ENCODE data around the gene ZFP62.
A peak's percentile ranks its signal among the peaks of the same experiment; 100 is the strongest.
"Not testable (repeated sequence)": the region's sequence is repeated elsewhere in the genome, so short reads cannot be mapped to it uniquely, and the experiment has no call there.

The ZFP62 gene
- 3.8 to 18.0 (median 9.9) reads per million in 18 experiments for total RNA-seq

DNA sequence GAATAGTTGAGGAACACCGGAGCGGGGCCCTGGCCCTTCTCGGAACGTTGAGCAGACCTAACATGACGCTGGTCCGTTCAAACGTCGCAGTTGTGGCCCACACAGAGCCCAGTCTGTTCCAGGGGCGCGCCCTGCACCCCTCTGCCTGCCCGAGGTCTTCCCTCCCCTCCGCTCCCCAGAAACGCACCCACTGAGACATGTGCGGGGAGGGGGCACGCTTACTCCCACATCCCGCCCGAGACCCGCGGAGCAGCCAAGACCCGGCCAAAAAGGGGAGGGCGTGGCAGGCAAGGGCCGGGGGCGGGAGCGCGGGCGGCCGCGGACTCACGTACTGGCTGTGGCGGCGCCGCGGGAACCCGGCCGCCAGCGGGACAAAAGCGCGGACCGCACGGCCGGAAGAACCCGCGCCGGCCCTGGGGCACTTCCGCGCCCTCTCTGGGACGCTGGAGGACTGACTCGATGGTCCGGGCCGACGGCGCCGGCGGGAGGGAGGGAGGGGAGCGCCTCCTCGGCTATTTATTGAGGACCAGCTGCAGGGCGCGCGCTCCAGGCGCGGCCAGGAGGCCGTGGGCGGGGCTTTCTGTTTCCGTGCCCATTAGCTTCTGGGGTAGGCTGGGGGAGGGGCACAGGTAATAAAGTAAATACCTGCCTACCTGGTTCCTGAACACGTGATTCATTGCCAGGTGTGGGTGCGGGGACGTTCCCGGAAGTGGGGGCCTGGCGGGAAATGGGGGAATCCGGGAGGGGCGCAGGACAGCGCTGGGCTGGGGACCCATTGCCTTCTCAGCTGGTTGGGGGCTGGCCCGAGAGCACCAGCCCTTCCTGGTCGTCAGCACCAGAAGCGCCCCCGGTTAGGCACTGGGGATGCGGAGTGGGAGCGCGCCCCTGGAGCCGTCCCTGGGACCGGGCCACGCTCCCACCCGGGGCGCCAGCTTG is at the start of gene ZFP62:
ZFP62 (minus strand) TSS at position 390 of the 936 bp plus-strand sequence; CDS start at position 333, 57 bp downstream.
- peak; percentile 91 to 92 for DNase-seq

DNA sequence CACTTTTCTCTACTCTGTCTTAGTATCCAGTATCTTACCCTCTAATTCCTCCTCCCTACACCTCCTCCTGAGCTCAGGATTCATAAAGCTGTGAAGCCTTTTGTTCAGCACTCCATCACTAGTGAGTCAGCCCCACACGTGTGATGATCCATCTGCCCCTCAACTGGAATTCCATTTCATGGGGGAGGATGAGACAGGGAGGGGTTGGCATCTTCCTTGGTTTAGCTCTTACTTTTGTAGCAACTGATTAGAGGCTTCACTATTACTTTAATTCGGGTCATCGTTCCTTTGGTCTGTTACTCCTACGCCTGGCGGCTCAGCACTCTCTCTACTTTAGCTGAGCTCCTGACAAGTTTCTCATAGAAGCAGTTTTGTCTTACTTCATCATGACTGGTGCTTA is 49.7 kb upstream of the ZFP62 start:
- DNase-seq, result no peak

DNA sequence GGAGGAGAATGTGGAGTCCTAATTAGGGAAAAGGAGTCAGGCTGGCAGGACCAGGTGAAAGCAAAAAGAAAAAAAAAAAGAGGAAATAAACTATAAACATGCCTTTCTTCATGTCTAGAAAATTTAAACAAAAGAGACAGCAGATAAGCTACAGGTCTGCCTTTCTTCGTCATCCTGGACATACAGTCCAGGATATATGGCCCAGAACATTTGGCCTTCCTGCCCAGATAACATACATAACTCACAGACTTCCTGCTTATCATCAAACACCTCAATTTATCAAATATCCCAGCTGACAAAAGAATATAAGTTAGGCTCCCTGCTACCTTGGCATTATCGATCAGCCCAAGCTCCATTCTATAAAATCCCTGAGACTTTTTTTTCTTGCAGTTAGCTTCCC is 49.1 kb upstream of the ZFP62 start:
- no peak for DNase-seq

DNA sequence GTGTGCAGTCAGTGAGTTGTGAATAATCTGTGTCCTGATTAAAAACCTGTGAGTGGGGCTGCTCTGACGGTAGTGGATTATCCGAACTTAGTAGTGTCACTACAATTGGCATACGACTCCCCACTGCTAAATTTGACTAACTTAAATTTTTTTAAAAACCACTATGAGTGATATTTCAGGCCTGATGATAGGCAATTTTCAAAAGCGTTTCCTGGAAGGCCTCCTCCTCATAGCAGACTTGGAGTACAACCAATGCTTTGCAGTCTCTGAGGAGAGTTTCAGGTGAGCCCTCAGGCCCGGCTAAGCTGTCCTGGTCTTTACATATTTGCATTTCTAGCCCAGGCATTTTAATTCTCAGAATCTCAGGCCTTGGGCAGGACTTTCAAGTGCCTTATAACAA is 48.7 kb upstream of the ZFP62 start:
- no peak for DNase-seq

DNA sequence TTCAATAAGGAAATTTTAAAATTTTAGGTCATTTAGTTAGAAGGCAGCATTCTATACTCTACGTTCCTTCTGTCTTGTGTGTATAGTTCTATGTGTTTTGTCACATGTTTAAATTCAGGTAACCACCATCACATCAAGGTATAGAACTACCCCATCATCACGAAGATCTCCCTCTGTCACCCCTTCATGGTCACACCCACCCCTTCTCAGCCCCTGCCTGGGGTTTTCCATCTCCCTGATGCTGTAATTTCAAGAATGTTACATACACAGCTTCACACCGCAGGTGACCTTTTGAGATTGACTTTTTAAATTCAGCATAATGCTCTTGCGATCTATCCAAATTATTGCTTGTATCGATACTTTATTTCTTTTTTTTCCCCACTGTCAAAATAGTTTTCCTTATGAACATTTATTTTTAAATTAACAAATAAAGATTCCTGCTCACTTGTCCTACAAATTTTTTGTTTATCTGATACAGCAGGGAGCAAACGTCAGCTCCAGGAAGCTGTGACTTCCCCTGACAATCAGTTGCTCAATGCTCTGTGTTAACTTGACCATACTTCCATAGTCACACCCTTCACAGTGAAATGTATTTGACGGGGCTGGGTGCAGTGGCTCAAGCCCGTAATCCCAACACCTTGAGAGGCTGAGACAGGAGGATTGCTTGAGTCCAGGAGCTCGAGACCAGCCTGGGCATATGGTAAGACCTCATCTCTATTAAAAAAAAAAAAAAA is 48.1 kb upstream of the ZFP62 start:
- DNase-seq, result peak; percentile 42 to 51

DNA sequence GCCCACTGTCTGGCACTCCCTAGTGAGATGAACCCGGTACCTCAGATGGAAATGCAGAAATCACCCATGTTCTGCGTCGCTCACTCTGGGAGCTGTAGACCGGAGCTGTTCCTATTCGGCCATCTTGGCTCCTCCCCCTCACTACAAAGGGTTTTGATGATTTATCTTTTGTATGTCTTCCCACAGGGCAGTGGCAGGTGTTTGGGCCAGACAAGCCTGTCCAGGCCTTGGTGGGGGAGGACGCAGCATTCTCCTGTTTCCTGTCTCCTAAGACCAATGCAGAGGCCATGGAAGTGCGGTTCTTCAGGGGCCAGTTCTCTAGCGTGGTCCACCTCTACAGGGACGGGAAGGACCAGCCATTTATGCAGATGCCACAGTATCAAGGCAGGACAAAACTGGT is 47.3 kb upstream of the ZFP62 start:
- DNase-seq, result no peak

DNA sequence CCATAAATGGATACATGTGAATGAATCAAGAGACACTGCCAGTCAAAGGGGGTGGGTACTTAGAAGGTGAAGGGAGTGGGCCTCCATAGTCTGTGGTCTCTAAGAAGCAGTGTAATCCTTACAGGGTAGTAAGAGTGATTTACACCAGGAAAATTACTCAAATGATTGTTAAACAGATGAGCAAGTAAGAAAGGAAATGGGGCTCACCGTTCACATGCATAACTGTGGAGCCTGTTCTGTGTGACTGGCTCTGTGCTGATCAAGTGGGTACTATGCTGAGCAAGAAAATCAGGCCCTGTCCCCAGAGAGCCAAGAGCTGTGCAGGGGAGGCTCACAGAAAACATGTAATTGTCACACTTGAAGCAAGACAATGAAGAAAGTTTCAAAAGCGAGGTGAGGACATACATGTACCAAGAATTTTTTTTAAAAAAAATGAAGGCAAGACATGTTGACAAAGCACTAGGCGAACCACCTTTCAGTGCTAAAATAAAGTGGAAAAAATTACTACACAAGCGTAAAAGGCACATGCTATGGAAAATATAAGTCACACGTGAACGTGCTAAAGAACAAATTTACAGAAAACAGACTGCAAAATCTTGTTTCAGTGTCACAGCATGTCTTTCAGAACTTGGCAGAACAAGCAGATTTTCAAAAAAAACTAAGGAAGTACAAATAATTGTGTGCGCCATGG is 40.4 kb upstream of the ZFP62 start:
- DNase-seq, result no peak

DNA sequence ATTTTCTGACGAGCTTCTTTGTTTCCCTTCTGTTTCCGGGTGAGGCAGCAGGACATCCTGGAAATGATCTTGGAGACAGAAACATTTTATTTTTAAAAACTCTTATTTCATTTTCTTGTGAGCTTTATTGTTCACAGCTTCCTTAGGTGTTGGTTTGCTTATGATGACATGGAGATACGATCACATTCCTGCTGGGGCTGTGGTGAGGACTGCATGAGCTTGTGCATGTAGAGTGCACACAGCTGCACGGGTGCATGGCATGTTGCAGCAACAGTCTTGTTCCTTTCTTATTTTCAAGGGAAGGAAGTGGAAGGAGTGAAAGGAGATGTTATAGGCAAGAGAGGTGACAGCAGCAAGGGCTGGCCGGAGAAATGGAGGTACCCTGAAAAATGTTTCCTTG is 39.1 kb upstream of the ZFP62 start:
- DNase-seq, result no peak

DNA sequence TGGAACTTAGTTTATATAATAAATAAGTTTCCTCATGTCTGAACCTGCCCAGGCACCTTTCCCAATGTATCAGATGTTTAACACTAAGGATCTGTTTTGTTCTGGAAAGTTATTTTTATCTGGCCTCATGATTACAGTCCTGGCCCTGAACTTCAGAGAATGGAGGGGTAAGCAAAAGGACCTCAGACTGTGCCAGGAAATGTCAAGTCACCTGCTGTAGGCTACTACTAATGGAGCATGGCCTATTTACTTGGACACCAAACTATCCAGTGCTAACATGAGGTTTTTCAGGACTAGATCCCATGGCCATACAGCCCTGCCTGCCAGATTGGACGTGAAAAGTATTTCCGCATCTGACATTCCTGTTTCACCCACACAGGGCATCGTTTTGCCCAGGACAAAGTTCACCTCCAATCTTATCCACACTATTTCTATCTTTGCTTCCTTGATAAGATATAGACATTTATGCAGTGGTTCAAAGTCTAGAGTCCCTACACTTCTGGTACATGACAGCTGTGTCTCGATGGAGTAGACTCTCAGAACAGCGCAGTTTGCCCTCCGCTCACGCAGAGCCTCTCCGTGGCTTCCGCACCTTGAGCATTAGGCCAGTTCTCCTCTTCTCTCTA is 37.7 kb upstream of the ZFP62 start, which contains the start of gene BTNL8:
BTNL8 (plus strand) TSS at position 539 of the 626 bp plus-strand sequence. CDS start 152 bp downstream, outside the sequence.
- no peak for DNase-seq

DNA sequence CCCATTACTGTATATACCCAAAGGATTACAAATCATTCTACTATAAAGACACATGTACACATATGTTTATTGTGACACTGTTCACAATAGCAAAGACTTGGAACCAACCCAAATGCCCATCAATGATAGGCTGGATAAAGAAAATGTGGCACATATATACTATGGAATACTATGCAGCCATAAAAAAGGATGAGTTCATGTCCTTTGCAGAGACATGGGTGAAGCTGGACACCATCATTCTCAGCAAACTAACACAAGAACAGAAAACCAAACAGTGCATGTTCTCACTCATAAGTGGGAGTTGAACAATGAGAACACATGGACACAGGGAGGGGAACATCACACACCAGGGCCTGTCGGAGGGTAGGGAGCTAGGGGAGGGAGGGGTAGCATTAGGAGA is 34.3 kb upstream of the ZFP62 start:
- DNase-seq, result not testable (repeated sequence)

DNA sequence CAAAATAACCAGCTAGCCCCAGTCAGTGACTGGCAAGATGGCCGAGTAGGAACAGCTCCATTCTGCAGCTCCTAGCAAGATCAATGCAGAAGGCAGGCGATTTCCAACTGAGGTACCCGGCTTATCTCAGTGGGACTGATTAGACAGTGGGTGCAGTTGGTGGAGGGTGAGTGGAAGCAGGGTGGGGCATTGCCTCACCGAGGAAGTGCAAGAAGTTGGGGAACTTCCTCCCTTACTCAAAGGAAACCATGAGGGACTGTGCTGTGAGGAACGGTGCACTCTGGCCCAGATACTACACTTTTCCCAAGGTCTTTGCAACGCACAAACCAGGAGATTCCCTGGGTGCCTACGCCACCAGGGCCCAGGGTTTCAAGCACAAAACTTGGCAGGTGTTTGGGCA is 28.3 kb upstream of the ZFP62 start:
- DNase-seq, result peak in 1 of 2 donors; percentile 33

DNA sequence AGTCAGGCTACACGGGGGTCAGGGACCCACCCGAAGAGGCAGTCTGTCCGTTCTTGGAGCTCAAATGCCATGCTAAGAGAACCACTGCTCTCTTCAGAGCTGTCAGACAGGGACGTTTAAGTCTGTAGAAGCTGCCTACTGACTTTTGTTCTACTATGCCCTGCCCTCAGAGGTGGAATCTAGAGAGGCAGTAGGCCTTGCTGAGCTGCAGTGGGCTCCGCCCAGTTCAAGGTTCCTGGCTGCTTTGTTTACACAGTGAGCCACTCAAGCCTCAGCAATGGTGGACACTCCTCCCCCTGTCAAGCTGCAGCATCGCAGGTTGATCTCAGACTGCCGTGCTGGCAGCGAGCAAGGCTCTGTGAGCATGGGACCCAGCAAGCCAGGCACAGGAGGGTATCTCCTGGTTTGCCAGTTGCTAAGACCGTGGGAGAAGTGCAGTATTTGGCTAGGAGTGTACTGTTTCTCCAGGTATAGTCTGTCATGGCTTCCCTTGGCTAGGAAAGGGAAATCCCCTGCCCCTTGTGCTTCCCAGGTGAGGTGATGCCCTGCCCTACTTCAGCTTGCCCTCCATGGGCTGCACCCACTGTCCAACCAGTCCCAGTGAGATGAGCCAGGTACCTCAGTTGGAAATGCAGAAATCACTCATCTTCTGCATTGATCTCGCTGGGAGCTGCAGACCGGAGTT is 24.9 kb upstream of the ZFP62 start:
- not testable (repeated sequence) for DNase-seq

DNA sequence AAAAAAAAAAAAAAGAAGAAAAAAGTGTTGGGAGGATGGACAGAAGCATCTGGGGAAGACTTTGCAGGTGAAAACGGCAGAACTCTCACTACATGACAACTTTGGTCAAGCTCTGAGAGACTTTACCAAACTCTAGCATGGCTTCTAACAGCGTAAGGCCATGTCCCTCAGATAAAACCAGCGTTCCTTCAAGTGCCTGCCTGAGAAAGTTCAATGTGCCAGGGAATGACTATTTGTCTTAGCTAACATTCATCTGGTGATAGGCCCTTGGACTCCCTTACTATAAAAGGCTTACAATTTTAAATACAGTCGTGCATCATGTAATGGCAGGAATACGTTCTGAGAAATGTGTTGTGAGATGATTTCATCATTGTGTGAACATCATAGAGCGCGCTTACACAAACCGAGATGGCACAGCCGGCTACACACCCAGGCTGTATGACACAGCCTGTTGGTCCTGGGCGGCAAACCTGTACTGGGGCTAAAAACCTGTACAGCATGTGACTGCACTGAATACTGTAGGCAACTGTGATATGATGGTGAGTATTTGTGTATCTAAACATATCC is 14.9 kb upstream of the ZFP62 start:
- DNase-seq, result no peak

DNA sequence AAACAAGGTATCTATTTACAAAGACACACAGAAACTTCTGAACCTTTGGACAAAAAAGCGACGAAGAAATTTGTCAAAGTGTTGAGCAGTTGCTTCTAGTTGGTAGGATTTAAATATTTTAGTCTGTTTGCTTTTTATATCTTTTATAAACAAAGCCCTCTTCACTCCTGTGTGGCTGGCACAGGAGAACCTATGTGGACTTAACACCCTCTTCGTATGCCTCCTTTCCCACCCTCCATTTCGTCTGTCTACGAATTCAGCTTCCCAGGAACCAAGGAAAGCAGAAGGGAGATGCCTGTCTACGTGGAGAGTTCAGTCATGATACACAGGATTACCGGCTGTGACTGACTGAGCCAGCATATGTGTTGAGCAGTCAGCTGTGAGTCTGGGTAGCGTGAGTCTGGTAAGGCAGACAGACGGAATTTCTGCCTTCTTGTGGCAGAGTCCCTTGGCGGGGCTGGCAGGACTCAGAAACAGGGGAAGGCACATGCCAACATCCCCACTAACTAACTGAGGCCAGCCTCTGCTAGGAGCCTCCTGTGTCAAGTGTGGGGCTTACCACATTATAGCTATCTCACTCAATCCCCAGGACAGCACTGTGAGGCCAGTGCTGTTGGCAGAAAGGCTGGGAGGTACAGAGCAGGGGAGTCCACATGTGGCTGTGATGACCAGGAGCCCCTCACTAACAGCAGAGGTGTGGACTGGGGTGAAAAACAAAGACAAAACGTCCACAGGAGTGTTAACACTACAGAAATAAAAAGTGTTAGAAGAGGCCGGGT is 13.9 kb upstream of the ZFP62 start:
- DNase-seq, result no peak

DNA sequence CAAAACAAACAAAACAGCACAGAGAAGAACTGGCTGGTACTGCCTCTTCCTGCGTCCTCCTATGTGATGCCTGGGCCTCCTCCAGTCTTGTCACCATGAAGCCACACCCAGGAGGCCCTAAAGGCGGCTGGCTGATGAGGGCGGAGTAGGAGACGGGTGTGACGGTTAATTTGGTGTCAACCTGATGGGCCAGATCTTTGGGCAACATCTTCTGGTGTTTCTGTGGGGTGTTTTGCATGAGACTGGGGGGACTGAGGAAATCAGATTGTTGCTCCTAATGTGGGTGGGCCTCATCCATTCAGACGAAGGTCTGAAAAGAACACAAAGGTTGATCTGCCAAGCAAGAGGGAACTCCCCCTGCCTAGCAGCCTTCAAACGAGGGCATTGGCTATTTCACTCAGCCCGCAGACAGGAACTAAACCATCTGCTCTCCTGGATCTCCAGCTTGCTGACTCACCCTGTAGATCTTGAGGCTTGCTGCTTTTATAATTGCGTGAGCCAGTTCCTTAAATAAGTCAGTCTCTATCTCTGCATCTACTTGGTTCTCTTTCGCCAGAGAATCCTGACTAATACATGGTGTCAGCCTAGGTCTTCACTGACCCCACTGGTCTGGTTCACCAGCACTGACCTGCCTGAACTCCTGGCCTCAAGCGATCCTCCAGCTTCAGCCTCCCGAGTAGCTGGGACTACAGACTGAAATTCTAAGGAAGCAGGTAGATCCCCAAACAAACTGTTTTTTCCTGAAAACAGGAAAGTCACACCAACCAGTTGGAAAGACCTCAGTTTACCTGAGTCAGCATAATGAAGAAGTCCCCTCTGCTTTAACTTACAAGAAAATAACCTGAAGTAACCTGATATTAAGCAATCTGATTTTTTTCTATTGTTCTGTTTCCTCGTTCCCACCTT is 12.8 kb upstream of the ZFP62 start:
- DNase-seq, result peak; percentile 89 to 95

DNA sequence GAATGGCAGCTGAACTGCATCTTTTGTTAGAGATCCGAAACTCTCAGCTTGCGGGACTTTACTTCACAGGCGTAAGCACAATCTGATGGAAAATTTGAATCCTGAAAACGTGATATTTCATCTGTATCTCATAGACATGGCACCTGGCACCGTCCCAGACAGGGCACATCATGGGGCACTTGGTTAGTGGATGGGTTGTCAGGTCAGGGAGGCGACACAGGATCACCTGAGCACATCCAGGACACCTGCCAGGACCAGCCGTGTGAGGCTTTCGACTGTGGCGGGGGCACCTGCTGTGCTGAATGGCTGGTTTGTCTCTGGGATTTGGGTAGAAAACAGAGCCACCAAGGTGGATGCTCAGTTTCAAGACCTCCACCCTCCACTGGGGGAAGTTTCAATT is 11.3 kb upstream of the ZFP62 start:
- no peak for DNase-seq

DNA sequence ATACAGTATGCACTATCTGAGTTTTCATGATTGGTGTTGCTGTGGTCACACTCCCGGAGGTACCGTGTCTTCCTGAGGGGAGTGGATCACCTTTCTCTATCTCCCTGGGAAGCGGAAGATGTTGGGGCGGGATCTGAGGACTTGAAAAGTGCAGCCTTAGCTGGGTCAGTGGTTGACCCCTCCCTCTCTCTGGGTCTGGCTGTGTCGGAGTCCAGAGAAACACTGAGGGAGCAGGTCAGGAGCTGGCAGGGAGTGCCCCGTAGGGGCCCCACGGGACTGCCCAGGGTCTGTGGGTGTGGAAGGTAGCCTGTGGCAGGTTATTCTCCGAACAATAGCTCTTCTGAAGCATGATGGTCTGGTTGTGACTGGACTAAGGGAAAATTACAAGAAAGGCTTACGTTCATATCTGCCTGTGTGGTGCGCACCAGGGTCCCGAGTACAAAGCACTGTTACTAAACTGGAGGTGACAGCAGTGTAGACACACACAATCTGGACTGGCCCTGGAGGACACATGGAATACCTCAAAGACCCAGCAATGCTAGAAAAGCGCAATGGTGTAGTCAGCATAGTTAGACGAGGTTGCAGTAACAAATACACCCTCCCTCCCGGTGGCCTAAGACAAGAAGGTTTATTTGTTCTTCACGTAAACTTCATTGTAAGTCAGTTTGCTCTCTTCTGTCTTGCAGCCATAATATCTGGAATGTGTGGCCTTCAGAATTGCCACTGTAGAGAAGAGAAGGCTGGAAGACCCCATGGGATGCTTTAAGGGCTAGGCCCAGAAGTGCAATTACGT is 9.4 kb upstream of the ZFP62 start:
- no peak for DNase-seq

DNA sequence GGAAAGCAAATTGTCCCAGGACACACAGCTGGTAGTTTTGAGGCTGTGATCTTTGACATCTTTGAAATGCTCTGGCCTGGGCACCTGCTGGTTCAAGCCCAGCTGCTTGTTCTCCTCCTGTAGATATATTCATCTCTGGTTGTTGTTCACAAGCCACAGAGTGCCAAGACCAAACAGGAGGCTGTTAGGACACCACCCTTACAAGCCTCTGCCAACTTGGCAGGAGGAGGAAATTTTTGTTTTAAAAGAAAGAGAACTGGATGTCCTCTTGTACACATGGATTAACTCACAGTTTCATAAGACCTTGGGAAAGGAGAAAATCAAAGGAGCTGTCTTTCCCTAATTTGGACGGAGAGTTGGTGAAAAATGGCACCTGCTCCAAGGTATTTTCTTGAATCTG is 8.5 kb upstream of the ZFP62 start:
- no peak for DNase-seq

DNA sequence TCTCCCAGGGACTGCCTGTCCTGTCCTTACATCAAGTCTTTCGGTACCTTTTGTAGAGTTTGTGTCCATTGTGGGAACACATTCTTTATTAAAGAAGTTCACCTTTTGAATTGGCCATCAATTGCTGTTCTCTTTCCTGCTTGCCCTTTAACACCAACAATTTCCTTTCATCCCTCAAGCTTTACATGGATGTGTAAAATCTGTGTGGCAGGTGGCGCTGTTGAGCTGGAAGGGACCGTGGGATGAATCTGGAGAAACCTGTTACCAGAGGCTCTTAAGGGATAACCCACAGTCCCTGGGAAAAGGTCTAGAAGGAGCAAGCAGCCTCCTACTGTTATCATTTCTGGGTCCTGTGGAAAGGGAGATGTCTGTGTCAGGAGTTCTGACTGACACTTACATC is 7.9 kb upstream of the ZFP62 start:
- peak; percentile 81 to 83 for DNase-seq
